Suprapubic skin (tissue), 4 donors: ENCODE data around the gene KNOP1.

Experiments
- CTCF ChIP-seq, 2 donors: fragments of 200-600 bp in 1 of 2; fragments of 450-650 bp in 1 of 2; sonication (generic) in 1 of 2; IDR thresholded peaks; one replicate each; pipeline ENCODE4 v1.5.1; 2016 to 2019; ENCODE audit warnings: antibody characterized with exemption in 2 of 2, mild to moderate bottlenecking in 1 of 2, moderate library complexity in 1 of 2
- POLR2A ChIP-seq, 2 donors: fragments of 450-650 bp; IDR thresholded peaks; one replicate each; pipeline ENCODE4 v1.6.1; 2017; ENCODE audit warnings: antibody characterized with exemption in 2 of 2, mild to moderate bottlenecking in 2 of 2, moderate library complexity in 2 of 2
- POLR2AphosphoS5 ChIP-seq, 3 donors: sonication (generic); formaldehyde crosslinking; IDR thresholded peaks; one replicate each; pipeline ENCODE4 v1.6.1; 2017; ENCODE audit warnings: antibody characterized with exemption in 3 of 3

GRCh38 chr16:19733551-19733950, 15.5 kb upstream of the KNOP1 start:
- TF ChIP-seq CTCF (IDR thresholded peaks at IDR 0.05), result no peak
- no peak for TF ChIP-seq POLR2AphosphoS5 (IDR thresholded peaks at IDR 0.05)
- no peak for TF ChIP-seq POLR2A (IDR thresholded peaks at IDR 0.05)
